Prostate gland (tissue), 2 donors: Measurements from ENCODE around the gene TLK2. TPM values are rescaled to one million over a fixed set of nuclear protein-coding genes. Genes with fewer than 3 reads are reported as not detected.

ENCODE experiments used
- DNase-seq: peaks from one replicate; pipeline ENCODE4 v3.0.0-alpha.2; 2019; ENCODE audit warnings: low spot score
- H3K27ac ChIP-seq, 2 donors: fragments of 200-600 bp; sonication (generic); 2 replicates each; pipeline ENCODE4 v1.5.1; 2017 to 2019
- H3K27me3 ChIP-seq: fragments of 200-600 bp; sonication (generic); replicated peaks from 2 replicates; pipeline ENCODE4 v1.5.1; 2019; ENCODE audit not compliant: insufficient read depth
- H3K36me3 ChIP-seq, 2 donors: fragments of 200-600 bp; sonication (generic); 1 replicate in 1 of 2; 2 replicates in 1 of 2; pipeline versions ENCODE4 v1.5.1 to v1.8.1; 2017 to 2019
- H3K4me1 ChIP-seq: fragments of 200-600 bp; sonication (generic); replicated peaks from 2 replicates; pipeline ENCODE4 v1.5.1; 2019
- H3K4me3 ChIP-seq, 2 donors: fragments of 200-600 bp; sonication (generic); 2 replicates each; pipeline ENCODE4 v1.5.1; 2017 to 2019
- H3K9me3 ChIP-seq: fragments of 200-600 bp; sonication (generic); 2 replicates; pipeline ENCODE4 v1.5.1; 2017
- POLR2A ChIP-seq: fragments of 450-650 bp; IDR thresholded peaks from one replicate; pipeline ENCODE4 v1.6.1; 2016; ENCODE audit warnings: antibody characterized with exemption, mild to moderate bottlenecking
- POLR2AphosphoS5 ChIP-seq: sonication (generic); formaldehyde crosslinking; IDR thresholded peaks from one replicate; pipeline ENCODE4 v1.6.1; 2017; ENCODE audit warnings: antibody characterized with exemption
- WGBS: methylation state at CpG from one replicate; pipeline ENCODE4 v1.1.5; 2018; 5-methylcytosine and 5-hydroxymethylcytosine counted together
- intact Hi-C: fragments of 100-400 bp; cut with DNase I; formaldehyde crosslinking; loops from one replicate; pipeline ENCODE4 v1.14.2; 2022
- total RNA-seq, 2 donors: library from RNA; depleted of rRNA; stranded (reverse); fragments of >200 nt; gene quantifications; one replicate each; pipeline ENCODE4 v1.1.0, GENCODE V29; 2016
- TF ChIP-seq, protein P1 (sequence below), 4 experiments: fragments of 200-600 bp in 2 of 4; fragments of 450-650 bp in 2 of 4; sonication (generic) in 2 of 4; IDR thresholded peaks; 1 replicate in 3 of 4; 2 replicates in 1 of 4; pipeline ENCODE4 v1.5.1; 2016 to 2019; ENCODE audit warnings: antibody characterized with exemption in 4 of 4, mild to moderate bottlenecking in 2 of 4, moderate library complexity in 2 of 4

Gene TLK2
- total RNA-seq, 2 donors from 2014 or later, result 24.1 to 47.6 TPM

DNA sequence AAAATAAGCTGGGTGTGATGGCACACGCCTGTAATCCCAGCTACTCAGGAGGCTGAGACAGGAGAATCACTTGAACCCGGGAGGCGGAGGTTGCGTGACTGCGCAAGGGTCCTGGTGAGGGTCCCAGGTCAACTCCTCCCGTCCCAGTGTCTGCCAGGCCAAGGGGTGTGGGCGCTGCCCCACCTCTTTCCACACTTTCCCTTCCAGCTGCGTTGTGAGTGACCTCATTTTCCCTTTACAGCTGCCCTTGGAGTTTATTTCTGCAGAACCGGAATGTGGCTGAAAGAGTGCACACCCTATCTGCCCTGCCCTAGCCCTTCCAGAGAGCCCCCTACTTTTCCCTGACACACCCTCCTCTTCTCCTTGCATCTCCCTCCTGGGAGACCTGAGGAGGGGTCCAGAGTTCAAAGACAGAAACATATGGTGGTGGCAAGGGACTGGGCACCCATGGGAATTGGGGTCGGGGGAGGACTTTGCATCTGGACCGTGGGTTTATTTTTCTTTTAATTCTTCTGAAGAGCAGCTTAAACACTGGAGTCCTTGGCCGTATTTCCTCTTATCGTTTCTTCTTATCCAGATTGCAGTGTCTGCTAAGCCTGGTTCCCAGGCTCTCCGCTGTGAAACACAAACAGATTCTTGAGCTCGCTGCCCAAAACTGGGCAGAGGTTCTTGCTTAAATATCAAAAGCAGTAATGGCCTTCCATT is 169.8 kb downstream of the TLK2 start:
- intact Hi-C loops, result no loop called here
- WGBS, result 62% methylated on average over 15 of the region's 15 CpGs
- H3K4me3 ChIP-seq, result no peak overlapping the region
- no peaks in the 10 kb centered on the region for H3K9me3 ChIP-seq
- no peak for DNase-seq
- H3K27ac ChIP-seq, result no peak overlapping the region
- H3K36me3 ChIP-seq, result no peaks in the 10 kb centered on the region
- no peaks in the 10 kb centered on the region for H3K27me3 ChIP-seq
- peaks cover 2% of the 10 kb centered on the region for H3K4me1 ChIP-seq
- TF ChIP-seq, protein P1, sequence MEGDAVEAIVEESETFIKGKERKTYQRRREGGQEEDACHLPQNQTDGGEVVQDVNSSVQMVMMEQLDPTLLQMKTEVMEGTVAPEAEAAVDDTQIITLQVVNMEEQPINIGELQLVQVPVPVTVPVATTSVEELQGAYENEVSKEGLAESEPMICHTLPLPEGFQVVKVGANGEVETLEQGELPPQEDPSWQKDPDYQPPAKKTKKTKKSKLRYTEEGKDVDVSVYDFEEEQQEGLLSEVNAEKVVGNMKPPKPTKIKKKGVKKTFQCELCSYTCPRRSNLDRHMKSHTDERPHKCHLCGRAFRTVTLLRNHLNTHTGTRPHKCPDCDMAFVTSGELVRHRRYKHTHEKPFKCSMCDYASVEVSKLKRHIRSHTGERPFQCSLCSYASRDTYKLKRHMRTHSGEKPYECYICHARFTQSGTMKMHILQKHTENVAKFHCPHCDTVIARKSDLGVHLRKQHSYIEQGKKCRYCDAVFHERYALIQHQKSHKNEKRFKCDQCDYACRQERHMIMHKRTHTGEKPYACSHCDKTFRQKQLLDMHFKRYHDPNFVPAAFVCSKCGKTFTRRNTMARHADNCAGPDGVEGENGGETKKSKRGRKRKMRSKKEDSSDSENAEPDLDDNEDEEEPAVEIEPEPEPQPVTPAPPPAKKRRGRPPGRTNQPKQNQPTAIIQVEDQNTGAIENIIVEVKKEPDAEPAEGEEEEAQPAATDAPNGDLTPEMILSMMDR (IDR thresholded peaks at IDR 0.05), result no peak
- TF ChIP-seq POLR2A (no peak), POLR2AphosphoS5 (no peak)

DNA sequence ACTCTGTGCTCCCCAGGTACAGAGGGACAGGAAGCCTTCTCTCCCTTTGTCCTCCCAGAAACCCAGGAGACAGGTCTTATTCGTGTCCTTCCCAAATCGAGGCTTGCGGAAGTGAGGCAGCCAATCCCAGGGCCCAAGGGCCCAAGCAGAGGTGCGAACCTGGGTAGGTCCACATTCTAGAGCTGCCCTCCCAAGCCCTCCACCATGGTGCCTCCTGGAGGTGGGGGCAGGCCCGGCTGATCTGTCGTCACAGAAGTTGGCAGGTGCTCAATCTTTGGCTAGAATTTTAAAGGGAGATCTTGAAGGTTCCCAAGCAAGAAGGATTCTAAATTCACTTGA is 170.3 kb downstream of the TLK2 start:
- no peak for TF ChIP-seq POLR2AphosphoS5
- TF ChIP-seq POLR2A, result no peak
- TF ChIP-seq, protein P1 (IDR thresholded peaks at IDR 0.05), result no peak
- H3K4me3 ChIP-seq, result no peak overlapping the region
- peaks cover 5% of the 10 kb centered on the region for H3K4me1 ChIP-seq
- no peaks in the 10 kb centered on the region for H3K9me3 ChIP-seq
- H3K27ac ChIP-seq, result no peak overlapping the region
- H3K27me3 ChIP-seq, result no peaks in the 10 kb centered on the region
- no peaks in the 10 kb centered on the region for H3K36me3 ChIP-seq
- 66% methylated on average over 6 of the region's 6 CpGs for WGBS
- no peak for DNase-seq
- intact Hi-C loops, result no loop called here

DNA sequence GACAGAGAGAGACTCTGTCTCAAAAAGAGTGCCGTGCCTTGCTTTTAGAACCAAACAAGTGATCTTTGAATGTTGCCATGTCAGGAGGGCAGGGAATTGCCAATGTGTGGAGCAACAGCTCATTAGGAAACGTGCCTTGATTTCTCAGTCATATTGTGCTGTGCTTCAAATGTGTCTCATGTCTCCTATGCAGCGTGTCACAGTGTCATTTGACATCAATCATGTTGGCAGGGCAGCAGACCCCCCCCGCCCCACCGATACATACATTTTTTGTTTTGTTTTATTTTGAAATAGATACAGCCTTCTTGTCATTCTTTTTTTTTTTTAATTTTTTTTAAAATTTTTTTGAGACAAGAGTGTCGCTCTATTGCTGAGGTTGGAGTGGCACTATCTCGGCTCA is 170.9 kb downstream of the TLK2 start:
- Histone ChIP-seq H3K9me3 (no peaks in the 10 kb centered on the region), H3K27me3 (no peaks in the 10 kb centered on the region), H3K4me3 (no peak overlapping the region), H3K4me1 (peaks cover 5% of the 10 kb centered on the region), H3K27ac (no peak overlapping the region), H3K36me3 (no peaks in the 10 kb centered on the region)
- DNase-seq, result no peak
- intact Hi-C loops, result no loop called here
- 97% methylated on average over 7 of the region's 7 CpGs for WGBS
- no peak for TF ChIP-seq POLR2A
- TF ChIP-seq POLR2AphosphoS5, result no peak
- TF ChIP-seq, protein P1 (IDR thresholded peaks at IDR 0.05), result no peak

DNA sequence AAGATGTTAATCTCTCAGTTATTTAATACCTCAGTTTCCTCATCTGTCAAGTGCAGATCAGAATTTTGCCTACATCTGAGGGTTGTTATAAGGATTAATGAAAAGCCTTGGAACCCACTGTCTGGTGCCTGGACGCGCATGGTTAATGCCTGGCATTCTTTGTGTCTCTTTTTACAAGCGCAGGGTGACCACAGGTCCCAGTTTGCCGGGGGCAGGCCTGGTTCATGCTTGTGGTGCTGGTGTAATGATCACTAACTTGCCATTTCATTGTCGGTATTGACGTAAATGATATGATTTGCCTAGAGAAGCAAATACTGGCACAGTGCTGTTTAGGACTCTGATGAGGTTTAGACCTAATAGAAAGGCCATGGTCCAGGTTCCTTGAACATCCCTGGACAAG is 172.0 kb downstream of the TLK2 start:
- Histone ChIP-seq H3K27me3 (no peaks in the 10 kb centered on the region), H3K27ac (no peak overlapping the region), H3K9me3 (no peaks in the 10 kb centered on the region), H3K36me3 (no peaks in the 10 kb centered on the region), H3K4me1 (peaks cover 5% of the 10 kb centered on the region), H3K4me3 (no peak overlapping the region)
- 77% methylated on average over 6 of the region's 6 CpGs for WGBS
- TF ChIP-seq POLR2A (no peak), POLR2AphosphoS5 (no peak)
- TF ChIP-seq, protein P1 (IDR thresholded peaks at IDR 0.05), result no peak
- no peak for DNase-seq
- intact Hi-C loops, result no loop called here
